GM18907 (cell line): ENCODE results near the gene ASB3.
"Not testable (repeated sequence)": the region's sequence is repeated elsewhere in the genome, so short reads cannot be mapped to it uniquely, and the experiment has no call there.

ENCODE experiments used
- ATAC-seq: cut with Tn5 transposase; IDR thresholded peaks from one replicate; pipeline ENCODE4 v1.9.1; 2021; ENCODE audit warnings: mild to moderate bottlenecking, moderate library complexity; ENCODE audit not compliant: unreplicated experiment

Gene ASB3

GRCh38 chr2:53740170-53740569 is 46.6 kb downstream of the ASB3 start:
- no peak for ATAC-seq

GRCh38 chr2:53739032-53739431 is 47.7 kb downstream of the ASB3 start:
- no peak for ATAC-seq

GRCh38 chr2:53737091-53737490 is 49.7 kb downstream of the ASB3 start:
- ATAC-seq = no peak

GRCh38 chr2:53729143-53729762 is 57.5 kb downstream of the ASB3 start:
- no peak for ATAC-seq

- ATAC-seq = no peak
Measured at GRCh38 chr2:53727921-53728320, 58.8 kb downstream of the ASB3 start.

- ATAC-seq = no peak
Measured at GRCh38 chr2:53725662-53726061, 61.1 kb downstream of the ASB3 start.

GRCh38 chr2:53724536-53724935 is 62.2 kb downstream of the ASB3 start:
- no peak for ATAC-seq

GRCh38 chr2:53720944-53721343 is 65.8 kb downstream of the ASB3 start:
- ATAC-seq = not testable (repeated sequence)

- no peak for ATAC-seq
Measured at GRCh38 chr2:53715568-53715967, 71.2 kb downstream of the ASB3 start.

- ATAC-seq = no peak
Measured at GRCh38 chr2:53711271-53711780, 75.4 kb downstream of the ASB3 start.

- ATAC-seq = no peak
Measured at GRCh38 chr2:53708988-53709387, 77.8 kb downstream of the ASB3 start.

GRCh38 chr2:53701221-53701620 is 85.5 kb downstream of the ASB3 start:
- ATAC-seq = no peak

- no peak for ATAC-seq
Measured at GRCh38 chr2:53697686-53698085, 89.1 kb downstream of the ASB3 start.

GRCh38 chr2:53697092-53697491 is 89.7 kb downstream of the ASB3 start:
- no peak for ATAC-seq

- no peak for ATAC-seq
Measured at GRCh38 chr2:53695575-53695974, 91.2 kb downstream of the ASB3 start.

- ATAC-seq = no peak
Measured at GRCh38 chr2:53694096-53694771, 92.5 kb downstream of the ASB3 start.

GRCh38 chr2:53690876-53691275 is 95.9 kb downstream of the ASB3 start:
- ATAC-seq = no peak

- no peak for ATAC-seq
Measured at GRCh38 chr2:53672881-53673522, 113.8 kb downstream of the ASB3 start.

GRCh38 chr2:53670331-53670730 is 116.4 kb downstream of the ASB3 start:
- no peak for ATAC-seq

- no peak for ATAC-seq
Measured at GRCh38 chr2:53668624-53669026, 118.1 kb downstream of the ASB3 start.

GRCh38 chr2:53667130-53667529 is 119.6 kb downstream of the ASB3 start:
- not testable (repeated sequence) for ATAC-seq

GRCh38 chr2:53660886-53661285 is 125.9 kb downstream of the ASB3 start:
- no peak for ATAC-seq
